ENCODE data around the gene ARAP1.
A peak's percentile ranks its signal among the peaks of the same experiment; 100 is the strongest.

ARAP1 gene

DNA sequence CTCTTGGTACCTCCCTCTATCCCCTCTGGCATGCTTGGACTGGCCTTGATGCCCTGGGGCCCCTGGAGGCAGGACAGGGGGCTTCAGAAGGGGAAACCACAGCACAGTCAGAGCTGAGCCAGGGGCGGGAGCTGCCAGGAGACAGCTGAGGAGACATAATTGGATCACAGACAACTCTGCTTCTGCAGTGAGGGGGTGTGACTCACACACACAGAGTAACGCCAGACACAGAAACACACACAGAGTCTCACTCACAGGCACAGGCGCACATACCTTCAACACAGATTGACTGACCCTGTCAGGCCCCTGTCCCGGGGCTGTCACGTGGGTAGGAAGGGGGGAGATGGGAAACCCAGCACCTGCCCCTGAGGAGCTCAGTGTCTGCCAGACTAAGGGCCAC, 21.1 kb upstream of the ARAP1 start:
- peak; percentile 86 for DNase-seq (ENCODE audit: low read depth)
- TF ChIP-seq, protein P1, sequence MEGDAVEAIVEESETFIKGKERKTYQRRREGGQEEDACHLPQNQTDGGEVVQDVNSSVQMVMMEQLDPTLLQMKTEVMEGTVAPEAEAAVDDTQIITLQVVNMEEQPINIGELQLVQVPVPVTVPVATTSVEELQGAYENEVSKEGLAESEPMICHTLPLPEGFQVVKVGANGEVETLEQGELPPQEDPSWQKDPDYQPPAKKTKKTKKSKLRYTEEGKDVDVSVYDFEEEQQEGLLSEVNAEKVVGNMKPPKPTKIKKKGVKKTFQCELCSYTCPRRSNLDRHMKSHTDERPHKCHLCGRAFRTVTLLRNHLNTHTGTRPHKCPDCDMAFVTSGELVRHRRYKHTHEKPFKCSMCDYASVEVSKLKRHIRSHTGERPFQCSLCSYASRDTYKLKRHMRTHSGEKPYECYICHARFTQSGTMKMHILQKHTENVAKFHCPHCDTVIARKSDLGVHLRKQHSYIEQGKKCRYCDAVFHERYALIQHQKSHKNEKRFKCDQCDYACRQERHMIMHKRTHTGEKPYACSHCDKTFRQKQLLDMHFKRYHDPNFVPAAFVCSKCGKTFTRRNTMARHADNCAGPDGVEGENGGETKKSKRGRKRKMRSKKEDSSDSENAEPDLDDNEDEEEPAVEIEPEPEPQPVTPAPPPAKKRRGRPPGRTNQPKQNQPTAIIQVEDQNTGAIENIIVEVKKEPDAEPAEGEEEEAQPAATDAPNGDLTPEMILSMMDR (conservative IDR thresholded peaks at IDR 0.05; ENCODE audit: low read length) = no peak
- H3K4me3 ChIP-seq (ENCODE audit: low read length) = no peak overlapping the region

DNA sequence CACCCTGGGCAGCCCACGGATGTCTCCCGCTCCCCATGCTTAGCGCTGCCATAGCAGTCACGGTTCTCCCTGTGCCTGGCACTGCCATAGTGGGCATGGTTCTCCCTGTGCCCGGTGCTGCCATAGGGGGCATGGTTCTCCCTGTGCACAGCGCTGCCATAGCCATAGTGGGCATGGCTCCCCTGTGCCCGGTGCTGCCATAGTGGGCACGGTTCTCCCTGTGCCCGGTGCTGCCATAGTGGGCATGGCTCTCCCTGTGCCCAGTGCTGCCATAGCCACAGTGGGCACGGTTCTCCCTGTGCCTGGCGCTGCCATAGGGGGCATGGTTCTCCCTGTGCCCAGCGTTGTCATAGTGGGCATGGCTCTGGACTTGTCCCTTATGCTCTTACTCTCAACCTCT, 19.9 kb upstream of the ARAP1 start:
- no peak for DNase-seq (ENCODE audit: low read depth)
- TF ChIP-seq, protein P1 (conservative IDR thresholded peaks at IDR 0.05; ENCODE audit: low read length) = no peak
- no peak overlapping the region for H3K4me3 ChIP-seq (ENCODE audit: low read length)

GRCh38 chr11:72771507-72771906, 19.3 kb upstream of the ARAP1 start:
- TF ChIP-seq, protein P1 (conservative IDR thresholded peaks at IDR 0.05; ENCODE audit: low read length) = no peak
- DNase-seq (ENCODE audit: low read depth) = peak; percentile 49
- H3K4me3 ChIP-seq (ENCODE audit: low read length) = no peak overlapping the region

- TF ChIP-seq, protein P1 (conservative IDR thresholded peaks at IDR 0.05; ENCODE audit: low read length) = no peak
- no peak for DNase-seq (ENCODE audit: low read depth)
- no peak overlapping the region for H3K4me3 ChIP-seq (ENCODE audit: low read length)
Measured at GRCh38 chr11:72770799-72771198, 18.6 kb upstream of the ARAP1 start.

DNA sequence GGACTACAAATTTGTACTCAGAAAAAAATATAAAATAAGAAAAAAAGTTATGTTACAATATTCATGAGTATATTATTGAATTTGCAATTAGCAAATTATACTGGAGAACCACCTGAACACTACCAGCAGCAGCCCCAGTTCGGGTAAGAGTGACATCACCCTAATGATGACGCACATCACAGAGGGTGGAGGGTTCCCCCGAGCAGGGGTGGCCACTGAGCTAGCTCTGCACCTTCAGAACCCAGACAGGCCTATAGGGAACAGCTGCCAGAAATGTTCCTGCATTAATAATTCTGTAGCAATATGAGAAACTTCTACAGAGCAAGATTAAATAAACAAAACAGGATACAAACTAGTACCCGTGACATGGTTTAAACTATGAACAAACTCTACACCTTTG, 17.5 kb upstream of the ARAP1 start:
- DNase-seq (ENCODE audit: low read depth) = no peak
- no peak overlapping the region for H3K4me3 ChIP-seq (ENCODE audit: low read length)

DNA sequence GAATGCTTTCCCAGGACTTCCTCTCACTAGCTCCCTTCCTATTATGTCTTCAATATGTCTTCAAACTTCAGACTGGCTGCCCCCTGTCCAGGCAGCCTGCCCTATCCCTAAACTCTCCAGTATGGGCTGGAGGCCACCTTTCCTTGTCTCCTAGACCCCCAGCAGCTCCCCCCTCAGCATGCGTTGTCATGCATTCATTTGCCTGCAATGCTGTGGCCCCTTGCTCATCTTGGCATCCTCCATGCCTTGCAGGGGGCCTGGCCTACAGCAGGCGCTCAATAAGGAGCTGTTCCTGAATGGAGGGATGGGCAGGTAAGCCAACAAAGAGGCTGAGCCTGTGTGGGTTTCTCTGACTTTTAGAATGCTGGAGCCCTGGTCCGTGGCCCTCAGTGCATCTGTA, 16.4 kb upstream of the ARAP1 start:
- H3K4me3 ChIP-seq (ENCODE audit: low read length) = no peak overlapping the region
- DNase-seq (ENCODE audit: low read depth) = no peak
- TF ChIP-seq, protein P1 (conservative IDR thresholded peaks at IDR 0.05; ENCODE audit: low read length) = no peak

More for the DNA sequence above, 17.5 kb upstream of the ARAP1 start:
- TF ChIP-seq, protein P1 (conservative IDR thresholded peaks at IDR 0.05; ENCODE audit: low read length) = no peak

GRCh38 chr11:72767203-72768062, 15.2 kb upstream of the ARAP1 start:
- no peak overlapping the region for H3K4me3 ChIP-seq (ENCODE audit: low read length)
- no peak for DNase-seq (ENCODE audit: low read depth)
- TF ChIP-seq, protein P1 (conservative IDR thresholded peaks at IDR 0.05; ENCODE audit: low read length) = no peak

Data from AG10803 (cell line).